Activated gamma-delta T cell treated with anti-CD3 and anti-CD28 coated beads, Interleukin-2, amount 50 U/mL, for 16 hours (primary cell): ENCODE measurements around the gene OR56B4.
"Not testable (repeated sequence)": the region's sequence is repeated elsewhere in the genome, so short reads cannot be mapped to it uniquely, and the experiment has no call there.

Source experiments
- DNase-seq: peaks from one replicate; pipeline ENCODE4 v3.0.0-alpha.2; 2020; ENCODE audit warnings: low read depth

The OR56B4 gene

GRCh38 chr11:6107384-6107783 is at the start of gene OR56B4:
Gene OR56B4 (plus strand): TSS chr11:6107684. CDS start chr11:6107779, 95 bp downstream.
- not testable (repeated sequence) for DNase-seq

- DNase-seq = no peak
Observed at GRCh38 chr11:6061475-6061874, 46.0 kb upstream of the OR56B4 start.

GRCh38 chr11:6062691-6063358 is 44.7 kb upstream of the OR56B4 start:
- no peak for DNase-seq

- DNase-seq = no peak
Observed at GRCh38 chr11:6067502-6067901, 40.0 kb upstream of the OR56B4 start.

GRCh38 chr11:6076443-6076842 is 31.0 kb upstream of the OR56B4 start:
- DNase-seq = not testable (repeated sequence)

GRCh38 chr11:6077723-6078122 is 29.8 kb upstream of the OR56B4 start:
- no peak for DNase-seq

- DNase-seq = no peak
Observed at GRCh38 chr11:6079463-6079862, 28.0 kb upstream of the OR56B4 start.

GRCh38 chr11:6083129-6083528 is 24.4 kb upstream of the OR56B4 start:
- DNase-seq = no peak

- DNase-seq = no peak
Observed at GRCh38 chr11:6084587-6084986, 22.9 kb upstream of the OR56B4 start.

GRCh38 chr11:6094186-6094585 is 13.3 kb upstream of the OR56B4 start:
- DNase-seq = no peak

- no peak for DNase-seq
Observed at GRCh38 chr11:6095798-6096197, 11.7 kb upstream of the OR56B4 start.

GRCh38 chr11:6096417-6096816 is 11.1 kb upstream of the OR56B4 start:
- DNase-seq = no peak

GRCh38 chr11:6099577-6099976 is 7.9 kb upstream of the OR56B4 start:
- no peak for DNase-seq

- DNase-seq = no peak
Observed at GRCh38 chr11:6110011-6110410, 2.5 kb downstream of the OR56B4 start.

- DNase-seq = no peak
Observed at GRCh38 chr11:6111673-6112072, 4.2 kb downstream of the OR56B4 start.

GRCh38 chr11:6116638-6117037 is 9.2 kb downstream of the OR56B4 start:
- no peak for DNase-seq

- DNase-seq = no peak
Observed at GRCh38 chr11:6124245-6124644, 16.8 kb downstream of the OR56B4 start.

GRCh38 chr11:6127881-6128280 is 20.4 kb downstream of the OR56B4 start:
- DNase-seq = no peak

- DNase-seq = no peak
Observed at GRCh38 chr11:6129011-6129410, 21.5 kb downstream of the OR56B4 start.

GRCh38 chr11:6129635-6130034 is 22.2 kb downstream of the OR56B4 start:
- no peak for DNase-seq

GRCh38 chr11:6132431-6132830 is 24.9 kb downstream of the OR56B4 start:
- no peak for DNase-seq

GRCh38 chr11:6135936-6136335 is 28.5 kb downstream of the OR56B4 start:
- DNase-seq = not testable (repeated sequence)

- DNase-seq = no peak
Observed at GRCh38 chr11:6142936-6143335, 35.5 kb downstream of the OR56B4 start.

- not testable (repeated sequence) for DNase-seq
Observed at GRCh38 chr11:6143737-6144136, 36.3 kb downstream of the OR56B4 start.
